HCT116 (cell line): ENCODE data around the gene ESPNL. TPM values are rescaled to one million over a fixed set of nuclear protein-coding genes. Genes with fewer than 3 reads are reported as not detected.

Experiments
- ATAC-seq: fragments of 200-7000 bp; cut with Tn5 transposase; 2 replicates; pipeline ENCODE4 v1.9.1; 2020; ENCODE audit warnings: mild to moderate bottlenecking, moderate library complexity
- BruUV-seq: library from RNA; stranded (reverse); fragments of 400-500 nt; replicated peaks from 2 replicates; lab custom pipeline; 2021; lab: Mats Ljungman, UMichigan
- CTCF ChIA-PET: fragments of 300-600 bp; sonication (Branson Sonifier 250); formaldehyde crosslinking; loops from one replicate; lab custom pipeline; 2021; ENCODE audit warnings: antibody characterized with exemption; lab: Charles Lee
- POLR2A ChIA-PET: fragments of 300-600, 350-600 bp; sonication (Branson Sonifier 250); formaldehyde crosslinking; loops from one replicate; lab custom pipeline; 2021; ENCODE audit warnings: antibody characterized with exemption; lab: Charles Lee
- RAD21 ChIA-PET, 2 experiments: fragments of 300-600 bp; sonication (Branson Sonifier 250); formaldehyde crosslinking; loops; one replicate each; lab custom pipeline; 2023; ENCODE audit warnings: low total read pairs in 2 of 2; ENCODE audit not compliant: uncharacterized antibody in 2 of 2, unreplicated experiment in 2 of 2, low non-redundant PET in 1 of 2; lab: Charles Lee
- DNase-seq: peaks from one replicate; pipeline ENCODE4 v3.0.0-alpha.2; 2010; ENCODE audit warnings: low read depth, low spot score
- H2AFZ ChIP-seq: fragments of 200-600 bp; shearing (Covaris generic), sonication (generic); 2 replicates; pipeline ENCODE4 v1.6.1; 2017; ENCODE audit warnings: low read depth, mixed run types, mixed read lengths, antibody characterized with exemption, low read length; ENCODE audit not compliant: poor library complexity, severe bottlenecking
- H3K27ac ChIP-seq: 2 replicates; pipeline ENCODE4 v1.5.1; 2012; ENCODE audit warnings: low read depth, low read length
- H3K27me3 ChIP-seq: fragments of 200-600 bp; sonication (generic); 2 replicates; pipeline ENCODE4 v1.6.1; 2016; ENCODE audit warnings: mixed run types, low read length, mixed read lengths; ENCODE audit not compliant: insufficient read depth
- H3K36me3 ChIP-seq, 2 experiments: fragments of 200-500 bp in 1 of 2; fragments of 200-600 bp in 1 of 2; sonication (Bioruptor generic) in 1 of 2; sonication (generic) in 1 of 2; 2 replicates each; pipeline versions ENCODE4 v1.5.1 to v1.6.1; 2014 to 2016; ENCODE audit warnings: low read length in 2 of 2, inconsistent platforms in 1 of 2, mixed read lengths in 1 of 2, mixed run types in 1 of 2; ENCODE audit not compliant: insufficient read depth in 2 of 2, control insufficient read depth in 1 of 2
- H3K4me1 ChIP-seq, 2 experiments: fragments of 200-600 bp in 1 of 2; sonication (generic) in 1 of 2; 2 replicates each; pipeline versions ENCODE4 v1.5.1 to v1.6.1; 2012 to 2017; ENCODE audit warnings: low read length in 2 of 2, inconsistent platforms in 1 of 2, mild to moderate bottlenecking in 1 of 2, mixed read lengths in 1 of 2, mixed run types in 1 of 2, moderate library complexity in 1 of 2; ENCODE audit not compliant: insufficient read depth in 2 of 2, control insufficient read depth in 1 of 2
- H3K4me2 ChIP-seq: fragments of 200-600 bp; sonication (generic); 2 replicates; pipeline ENCODE4 v1.6.1; 2017; ENCODE audit warnings: mixed run types, low read length, mixed read lengths
- H3K4me3 ChIP-seq, 2 experiments: fragments of 200-600 bp in 1 of 2; sonication (generic) in 1 of 2; replicated peaks in 1 of 2; 2 replicates each; pipeline ENCODE4 v1.5.1; 2011 to 2016; ENCODE audit warnings: low read length in 2 of 2, control low read depth in 1 of 2, low read depth in 1 of 2, mild to moderate bottlenecking in 1 of 2, mixed read lengths in 1 of 2, mixed run types in 1 of 2
- H3K79me2 ChIP-seq: fragments of 200-600 bp; sonication (generic); 2 replicates; pipeline ENCODE4 v1.6.1; 2017; ENCODE audit warnings: mild to moderate bottlenecking, mixed run types, low read length, moderate library complexity, mixed read lengths; ENCODE audit not compliant: insufficient read depth
- H3K9ac ChIP-seq: fragments of 200-600 bp; sonication (generic); 2 replicates; pipeline ENCODE4 v1.6.1; 2016; ENCODE audit warnings: low read length, mixed read lengths
- H3K9me2 ChIP-seq: fragments of 200-600 bp; sonication (generic), shearing (Covaris generic); 2 replicates; pipeline ENCODE4 v1.6.1; 2017; ENCODE audit warnings: mixed run types, mild to moderate bottlenecking, moderate library complexity; ENCODE audit not compliant: insufficient read depth
- H3K9me3 ChIP-seq, 2 experiments: fragments of 200-500 bp in 1 of 2; fragments of 200-600 bp in 1 of 2; sonication (Bioruptor generic) in 1 of 2; sonication (generic) in 1 of 2; 2 replicates each; pipeline ENCODE4 v1.6.1; 2014 to 2017; ENCODE audit warnings: low read length in 2 of 2, mixed read lengths in 2 of 2, inconsistent platforms in 1 of 2, low read depth in 1 of 2, mild to moderate bottlenecking in 1 of 2, mixed run types in 1 of 2, moderate library complexity in 1 of 2; ENCODE audit not compliant: control insufficient read depth in 1 of 2, insufficient read depth in 1 of 2
- H4K20me1 ChIP-seq: fragments of 200-600 bp; sonication (generic), shearing (Covaris generic); 2 replicates; pipeline ENCODE4 v1.6.1; 2017; ENCODE audit warnings: mixed run types, mild to moderate bottlenecking, moderate library complexity; ENCODE audit not compliant: insufficient read depth
- ATF3 ChIP-seq: IDR thresholded peaks from 2 replicates; pipeline ENCODE4 v1.6.1; 2012
- CBX3 ChIP-seq: IDR thresholded peaks from 2 replicates; pipeline ENCODE4 v1.6.1; 2012; ENCODE audit warnings: low read depth
- CEBPB ChIP-seq: IDR thresholded peaks from 2 replicates; pipeline ENCODE4 v1.6.1; 2012; ENCODE audit warnings: low read depth
- CTCF ChIP-seq, 3 experiments: fragments of 200-600 bp in 1 of 3; sonication (generic) in 1 of 3; IDR thresholded peaks in 2 of 3; conservative IDR thresholded peaks in 1 of 3; 2 replicates each; pipeline ENCODE4 v1.5.1; 2012 to 2017; ENCODE audit warnings: low read depth in 2 of 3, low read length in 2 of 3, antibody characterized with exemption in 1 of 3, borderline replicate concordance in 1 of 3, control low read depth in 1 of 3, mild to moderate bottlenecking in 1 of 3, mixed read lengths in 1 of 3, mixed run types in 1 of 3, moderate library complexity in 1 of 3; ENCODE audit not compliant: insufficient read depth in 1 of 3
- EGR1 ChIP-seq: IDR thresholded peaks from 2 replicates; pipeline ENCODE4 v1.6.1; 2012; ENCODE audit warnings: low read depth
- EZH2 ChIP-seq: fragments of 200-600 bp; sonication (generic); IDR thresholded peaks from 2 replicates; pipeline ENCODE4 v1.6.1; 2017; ENCODE audit warnings: antibody characterized with exemption, mixed run types
- FOSL1 ChIP-seq: IDR thresholded peaks from 2 replicates; pipeline ENCODE4 v1.6.1; 2012; ENCODE audit warnings: low read depth
- JUND ChIP-seq: IDR thresholded peaks from 2 replicates; pipeline ENCODE4 v1.6.1; 2012
- POLR2A ChIP-seq: IDR thresholded peaks from 2 replicates; pipeline ENCODE4 v1.7.0; 2011; ENCODE audit warnings: borderline replicate concordance; ENCODE audit not compliant: insufficient read depth, insufficient read length; ENCODE audit errors: extremely low read depth
- POLR2AphosphoS5 ChIP-seq: IDR thresholded peaks from 2 replicates; pipeline ENCODE4 v1.6.1; 2011; ENCODE audit warnings: mild to moderate bottlenecking, low read depth, low read length, moderate library complexity
- RAD21 ChIP-seq: IDR thresholded peaks from 2 replicates; pipeline ENCODE4 v1.6.1; 2012; ENCODE audit warnings: low read depth, mild to moderate bottlenecking
- REST ChIP-seq: IDR thresholded peaks from 2 replicates; pipeline ENCODE4 v1.6.1; 2012; ENCODE audit warnings: low read depth
- SP1 ChIP-seq: IDR thresholded peaks from 2 replicates; pipeline ENCODE4 v1.6.1; 2012; ENCODE audit warnings: low read depth
- SRF ChIP-seq: IDR thresholded peaks from 2 replicates; pipeline ENCODE4 v1.6.1; 2012; ENCODE audit warnings: low read depth
- YY1 ChIP-seq: IDR thresholded peaks from 2 replicates; pipeline ENCODE4 v1.6.1; 2011; ENCODE audit warnings: low read length, low read depth, moderate library complexity, mild to moderate bottlenecking; ENCODE audit not compliant: insufficient replicate concordance; ENCODE audit errors: extremely low read depth
- ZBTB33 ChIP-seq: IDR thresholded peaks from 2 replicates; pipeline ENCODE4 v1.6.1; 2011; ENCODE audit warnings: mild to moderate bottlenecking, low read length, moderate library complexity; ENCODE audit not compliant: insufficient replicate concordance; ENCODE audit errors: extremely low read depth
- intact Hi-C: fragments of 100-400 bp; cut with micrococcal nuclease; formaldehyde crosslinking; loops from 2 replicates; pipeline ENCODE4 v1.10.0; 2022
- total RNA-seq: library from RNA; stranded (reverse); gene quantifications from one replicate; pipeline ENCODE4 v1.2.1, GENCODE V29; 2021; ENCODE audit not compliant: unreplicated experiment

The ESPNL gene
- total RNA-seq, 1 experiment from 2014 or later: 0.22 TPM

- Histone ChIP-seq H3K27ac (no peak overlapping the region), H3K79me2 (no peaks in the 10 kb centered on the region), H4K20me1 (no peaks in the 10 kb centered on the region), H3K27me3 (no peaks in the 10 kb centered on the region), H3K4me3 (no peak overlapping the region), H3K9me3 (peaks cover 0 to 10% of the 10 kb centered on the region in 2 experiments; a peak in 1 of 4 replicates), H3K4me1 (no peaks in the 10 kb centered on the region), H3K36me3 (no peaks in the 10 kb centered on the region), H3K4me2 (no peak overlapping the region), H2AFZ (no peak overlapping the region), H3K9me2 (no peaks in the 10 kb centered on the region), H3K9ac (no peak overlapping the region)
- TF ChIP-seq EGR1: no peak
- TF ChIP-seq CEBPB: no peak
- no peak for TF ChIP-seq RAD21
- no peak for TF ChIP-seq REST
- no peak for TF ChIP-seq POLR2AphosphoS5
- no peak for TF ChIP-seq ZBTB33
- no peak for TF ChIP-seq SRF
- no peak for TF ChIP-seq CTCF (IDR thresholded peaks at IDR 0.05 in 2 of 3, conservative IDR thresholded peaks at IDR 0.05 in 1 of 3; ENCODE audit: borderline replicate concordance in 1 of 3, insufficient read depth in 1 of 3, low read depth in 2 of 3, low read length in 2 of 3)
- no peak for TF ChIP-seq YY1
- no peak for TF ChIP-seq ATF3
- TF ChIP-seq CBX3: no peak
- TF ChIP-seq FOSL1: no peak
- no peak for TF ChIP-seq SP1
- TF ChIP-seq POLR2A: no peak
- no peak for TF ChIP-seq JUND
- no peak for TF ChIP-seq EZH2
- CTCF ChIA-PET: no interaction called here
- ATAC-seq (no peak), DNase-seq (no peak)
- POLR2A ChIA-PET: no interaction called here
- intact Hi-C loops: no loop called here
- BruUV-seq: no TSS peak
- RAD21 ChIA-PET: no interaction called here
Measured at GRCh38 chr2:238126775-238127164, 26.6 kb downstream of the ESPNL start.
